ENCODE data around the gene PDE7B. TPM values are rescaled to one million over a fixed set of nuclear protein-coding genes. Genes with fewer than 3 reads are reported as not detected.
"Not testable (repeated sequence)": the region's sequence is repeated elsewhere in the genome, so short reads cannot be mapped to it uniquely, and the experiment has no call there.

Gene PDE7B
- total RNA-seq, 1 donor from 2014 or later = 13.6 TPM

GRCh38 chr6:136137008-136137692, 285.6 kb downstream of the PDE7B start:
- H3K27me3 ChIP-seq (ENCODE audit: control insufficient read depth in 3 of 3, insufficient read depth in 3 of 3, low read length in 3 of 3) = no peaks in the 10 kb centered on the region
- no peaks in the 10 kb centered on the region for H3K4me1 ChIP-seq (ENCODE audit: control insufficient read depth in 3 of 3, insufficient read depth in 3 of 3, low read length in 3 of 3)
- H3K27ac ChIP-seq (ENCODE audit: low read depth, low read length) = no peak overlapping the region
- H3K4me3 ChIP-seq (ENCODE audit: low read length in 3 of 3) = no peak overlapping the region
- H3K9me3 ChIP-seq (ENCODE audit: control insufficient read depth in 3 of 3, low read length in 3 of 3) = no peaks in the 10 kb centered on the region
- no peak overlapping the region for H3K9ac ChIP-seq (ENCODE audit: low read depth in 1 of 3, low read length in 3 of 3)
- no peaks in the 10 kb centered on the region for H3K36me3 ChIP-seq (ENCODE audit: control insufficient read depth in 3 of 3, insufficient read depth in 3 of 3, low read length in 3 of 3)

GRCh38 chr6:136137739-136138402, 286.4 kb downstream of the PDE7B start:
- no peaks in the 10 kb centered on the region for H3K4me1 ChIP-seq (ENCODE audit: control insufficient read depth in 3 of 3, insufficient read depth in 3 of 3, low read length in 3 of 3)
- no peaks in the 10 kb centered on the region for H3K27me3 ChIP-seq (ENCODE audit: control insufficient read depth in 3 of 3, insufficient read depth in 3 of 3, low read length in 3 of 3)
- no peak overlapping the region for H3K4me3 ChIP-seq (ENCODE audit: low read length in 3 of 3)
- no peaks in the 10 kb centered on the region for H3K9me3 ChIP-seq (ENCODE audit: control insufficient read depth in 3 of 3, low read length in 3 of 3)
- H3K9ac ChIP-seq (ENCODE audit: low read depth in 1 of 3, low read length in 3 of 3) = no peak overlapping the region
- H3K27ac ChIP-seq (ENCODE audit: low read depth, low read length) = no peak overlapping the region
- H3K36me3 ChIP-seq (ENCODE audit: control insufficient read depth in 3 of 3, insufficient read depth in 3 of 3, low read length in 3 of 3) = no peaks in the 10 kb centered on the region

- H3K4me3 ChIP-seq (ENCODE audit: low read length in 3 of 3); H3K36me3 ChIP-seq (ENCODE audit: control insufficient read depth in 3 of 3, insufficient read depth in 3 of 3, low read length in 3 of 3); H3K9me3 ChIP-seq (ENCODE audit: control insufficient read depth in 3 of 3, low read length in 3 of 3); H3K27me3 ChIP-seq (ENCODE audit: control insufficient read depth in 3 of 3, insufficient read depth in 3 of 3, low read length in 3 of 3); H3K4me1 ChIP-seq (ENCODE audit: control insufficient read depth in 3 of 3, insufficient read depth in 3 of 3, low read length in 3 of 3); H3K9ac ChIP-seq (ENCODE audit: low read depth in 1 of 3, low read length in 3 of 3); H3K27ac ChIP-seq (ENCODE audit: low read depth, low read length): not testable (repeated sequence)
These were observed 287.6 kb downstream of the PDE7B start for GRCh38 chr6:136139111-136139510.

GRCh38 chr6:136144251-136145023, 292.9 kb downstream of the PDE7B start:
- Histone ChIP-seq H3K27me3 (ENCODE audit: control insufficient read depth in 3 of 3, insufficient read depth in 3 of 3, low read length in 3 of 3) (no peaks in the 10 kb centered on the region), H3K9me3 (ENCODE audit: control insufficient read depth in 3 of 3, low read length in 3 of 3) (no peaks in the 10 kb centered on the region), H3K4me3 (ENCODE audit: low read length in 3 of 3) (no peak overlapping the region), H3K9ac (ENCODE audit: low read depth in 1 of 3, low read length in 3 of 3) (no peak overlapping the region), H3K36me3 (ENCODE audit: control insufficient read depth in 3 of 3, insufficient read depth in 3 of 3, low read length in 3 of 3) (peaks cover 0 to 5% (median 2%) of the 10 kb centered on the region in 3 donors), H3K4me1 (ENCODE audit: control insufficient read depth in 3 of 3, insufficient read depth in 3 of 3, low read length in 3 of 3) (peaks cover 0 to 2% (median 0%) of the 10 kb centered on the region in 3 donors), H3K27ac (ENCODE audit: low read depth, low read length) (no peak overlapping the region)

- Histone ChIP-seq H3K4me1 (ENCODE audit: control insufficient read depth in 3 of 3, insufficient read depth in 3 of 3, low read length in 3 of 3) (peaks cover 0 to 2% (median 0%) of the 10 kb centered on the region in 3 donors), H3K27ac (ENCODE audit: low read depth, low read length) (no peak overlapping the region), H3K36me3 (ENCODE audit: control insufficient read depth in 3 of 3, insufficient read depth in 3 of 3, low read length in 3 of 3) (peaks cover 0 to 5% (median 2%) of the 10 kb centered on the region in 3 donors)
These were observed 294.6 kb downstream of the PDE7B start for GRCh38 chr6:136146130-136146529.

GRCh38 chr6:136147342-136147741, 295.8 kb downstream of the PDE7B start:
- Histone ChIP-seq H3K9ac (ENCODE audit: low read depth in 1 of 3, low read length in 3 of 3) (no peak overlapping the region), H3K36me3 (ENCODE audit: control insufficient read depth in 3 of 3, insufficient read depth in 3 of 3, low read length in 3 of 3) (peaks cover 0 to 5% (median 3%) of the 10 kb centered on the region in 3 donors), H3K4me3 (ENCODE audit: low read length in 3 of 3) (no peak overlapping the region), H3K27me3 (ENCODE audit: control insufficient read depth in 3 of 3, insufficient read depth in 3 of 3, low read length in 3 of 3) (no peaks in the 10 kb centered on the region), H3K9me3 (ENCODE audit: control insufficient read depth in 3 of 3, low read length in 3 of 3) (no peaks in the 10 kb centered on the region), H3K4me1 (ENCODE audit: control insufficient read depth in 3 of 3, insufficient read depth in 3 of 3, low read length in 3 of 3) (peaks cover 0 to 2% (median 0%) of the 10 kb centered on the region in 3 donors), H3K27ac (ENCODE audit: low read depth, low read length) (no peak overlapping the region)

More at GRCh38 chr6:136146130-136146529, 294.6 kb downstream of the PDE7B start:
- no peak overlapping the region for H3K9ac ChIP-seq (ENCODE audit: low read depth in 1 of 3, low read length in 3 of 3)
- no peak overlapping the region for H3K4me3 ChIP-seq (ENCODE audit: low read length in 3 of 3)
- no peaks in the 10 kb centered on the region for H3K9me3 ChIP-seq (ENCODE audit: control insufficient read depth in 3 of 3, low read length in 3 of 3)
- no peaks in the 10 kb centered on the region for H3K27me3 ChIP-seq (ENCODE audit: control insufficient read depth in 3 of 3, insufficient read depth in 3 of 3, low read length in 3 of 3)

GRCh38 chr6:136148051-136148450, 296.6 kb downstream of the PDE7B start:
- peaks cover 0 to 4% (median 0%) of the 10 kb centered on the region in 3 donors for H3K4me1 ChIP-seq (ENCODE audit: control insufficient read depth in 3 of 3, insufficient read depth in 3 of 3, low read length in 3 of 3)
- no peak overlapping the region for H3K4me3 ChIP-seq (ENCODE audit: low read length in 3 of 3)
- H3K27ac ChIP-seq (ENCODE audit: low read depth, low read length) = no peak overlapping the region
- H3K9ac ChIP-seq (ENCODE audit: low read depth in 1 of 3, low read length in 3 of 3) = no peak overlapping the region
- peaks cover 0 to 5% (median 4%) of the 10 kb centered on the region in 3 donors for H3K36me3 ChIP-seq (ENCODE audit: control insufficient read depth in 3 of 3, insufficient read depth in 3 of 3, low read length in 3 of 3)
- no peaks in the 10 kb centered on the region for H3K27me3 ChIP-seq (ENCODE audit: control insufficient read depth in 3 of 3, insufficient read depth in 3 of 3, low read length in 3 of 3)
- no peaks in the 10 kb centered on the region for H3K9me3 ChIP-seq (ENCODE audit: control insufficient read depth in 3 of 3, low read length in 3 of 3)

- Histone ChIP-seq H3K36me3 (ENCODE audit: control insufficient read depth in 3 of 3, insufficient read depth in 3 of 3, low read length in 3 of 3) (peaks cover 0 to 5% (median 4%) of the 10 kb centered on the region in 3 donors), H3K27ac (ENCODE audit: low read depth, low read length) (no peak overlapping the region), H3K4me3 (ENCODE audit: low read length in 3 of 3) (no peak overlapping the region), H3K9me3 (ENCODE audit: control insufficient read depth in 3 of 3, low read length in 3 of 3) (no peaks in the 10 kb centered on the region), H3K4me1 (ENCODE audit: control insufficient read depth in 3 of 3, insufficient read depth in 3 of 3, low read length in 3 of 3) (peaks cover 0 to 8% (median 4%) of the 10 kb centered on the region in 3 donors), H3K27me3 (ENCODE audit: control insufficient read depth in 3 of 3, insufficient read depth in 3 of 3, low read length in 3 of 3) (no peaks in the 10 kb centered on the region), H3K9ac (ENCODE audit: low read depth in 1 of 3, low read length in 3 of 3) (no peak overlapping the region)
These were observed 297.0 kb downstream of the PDE7B start for GRCh38 chr6:136148523-136148922.

- Histone ChIP-seq H3K9ac (ENCODE audit: low read depth in 1 of 3, low read length in 3 of 3) (no peak overlapping the region), H3K9me3 (ENCODE audit: control insufficient read depth in 3 of 3, low read length in 3 of 3) (no peaks in the 10 kb centered on the region), H3K27me3 (ENCODE audit: control insufficient read depth in 3 of 3, insufficient read depth in 3 of 3, low read length in 3 of 3) (no peaks in the 10 kb centered on the region), H3K4me3 (ENCODE audit: low read length in 3 of 3) (no peak overlapping the region), H3K27ac (ENCODE audit: low read depth, low read length) (no peak overlapping the region), H3K36me3 (ENCODE audit: control insufficient read depth in 3 of 3, insufficient read depth in 3 of 3, low read length in 3 of 3) (peaks cover 0 to 10% (median 4%) of the 10 kb centered on the region in 3 donors), H3K4me1 (ENCODE audit: control insufficient read depth in 3 of 3, insufficient read depth in 3 of 3, low read length in 3 of 3) (peaks cover 0 to 8% (median 4%) of the 10 kb centered on the region in 3 donors)
These were observed 297.8 kb downstream of the PDE7B start for GRCh38 chr6:136149311-136149710.
